SU-DHL-6 (cell line): ENCODE measurements around the gene SLC28A3.

Source experiments
- H2AFZ ChIP-seq: fragments of 200-600 bp; sonication (generic); 2 replicates; pipeline ENCODE4 v1.6.1; 2014; ENCODE audit warnings: low read depth, mild to moderate bottlenecking, moderate library complexity, mixed read lengths, antibody characterized with exemption, low read length; ENCODE audit not compliant: severe bottlenecking
- H3F3A ChIP-seq: fragments of 200-600 bp; shearing (Covaris generic); 2 replicates; pipeline ENCODE4 v1.6.0; 2016; ENCODE audit warnings: antibody characterized with exemption, mild to moderate bottlenecking; ENCODE audit not compliant: insufficient read depth
- H3K27ac ChIP-seq: fragments of 200-600 bp; sonication (generic); 2 replicates; pipeline ENCODE4 v1.5.1; 2016; ENCODE audit warnings: low read depth, mild to moderate bottlenecking, low read length, moderate library complexity, mixed read lengths
- H3K27me3 ChIP-seq: fragments of 200-600 bp; sonication (generic), shearing (Covaris generic); 2 replicates; pipeline ENCODE4 v1.6.0; 2014; ENCODE audit warnings: mild to moderate bottlenecking, low read length
- H3K36me3 ChIP-seq: fragments of 200-600 bp; sonication (generic); 2 replicates; pipeline ENCODE4 v1.6.1; 2014; ENCODE audit warnings: mild to moderate bottlenecking, low read length, mixed read lengths
- H3K4me2 ChIP-seq: fragments of 300-600, 200-600 bp; shearing (Covaris generic), sonication (generic); 2 replicates; pipeline ENCODE4 v1.6.0; 2014; ENCODE audit warnings: low read length, low read depth, mild to moderate bottlenecking; ENCODE audit not compliant: poor library complexity, severe bottlenecking
- H3K4me3 ChIP-seq: fragments of 200-600 bp; sonication (generic); 2 replicates; pipeline ENCODE4 v1.5.1; 2014; ENCODE audit warnings: antibody characterized with exemption, low read length, mild to moderate bottlenecking, mixed read lengths; ENCODE audit not compliant: insufficient read depth, poor library complexity, severe bottlenecking
- H3K79me2 ChIP-seq: fragments of 200-600 bp; sonication (generic); 2 replicates; pipeline ENCODE4 v1.6.1; 2014; ENCODE audit warnings: mild to moderate bottlenecking, low read length, moderate library complexity; ENCODE audit not compliant: insufficient read depth
- H3K9ac ChIP-seq: fragments of 200-600 bp; sonication (generic); 2 replicates; pipeline ENCODE4 v1.7.0; 2014; ENCODE audit warnings: mild to moderate bottlenecking, low read length
- H3K9me2 ChIP-seq: fragments of 200-600 bp; sonication (generic); replicated peaks from 2 replicates; pipeline ENCODE4 v1.6.1; 2014; ENCODE audit warnings: low read length; ENCODE audit not compliant: insufficient read depth
- H3K9me3 ChIP-seq: fragments of 200-600 bp; sonication (generic); 2 replicates; pipeline ENCODE4 v1.6.1; 2014; ENCODE audit warnings: low read length, mixed read lengths; ENCODE audit not compliant: insufficient read depth
- H4K20me1 ChIP-seq: fragments of 200-600 bp; sonication (generic); 2 replicates; pipeline ENCODE4 v1.6.1; 2014; ENCODE audit warnings: low read depth, mild to moderate bottlenecking, antibody characterized with exemption, low read length, moderate library complexity, mixed read lengths
- CTCF ChIP-seq: fragments of 200-600 bp; sonication (generic); IDR thresholded peaks from one replicate; pipeline ENCODE4 v1.5.1; 2017; ENCODE audit warnings: antibody characterized with exemption, mild to moderate bottlenecking, low read length, moderate library complexity; ENCODE audit not compliant: insufficient read depth, poor library complexity, severe bottlenecking
- EZH2phosphoT487 ChIP-seq: fragments of 200-600 bp; sonication (generic), shearing (Covaris generic); conservative IDR thresholded peaks from 2 replicates; pipeline ENCODE4 v1.6.1; 2018; ENCODE audit warnings: mild to moderate bottlenecking, antibody characterized with exemption, low read length, moderate library complexity, mixed read lengths

The SLC28A3 gene

GRCh38 chr9:84375954-84376353, 35.4 kb upstream of the SLC28A3 start:
- no peak overlapping the region for H3K4me3 ChIP-seq
- H3F3A ChIP-seq: no peaks in the 10 kb centered on the region
- no peaks in the 10 kb centered on the region for H4K20me1 ChIP-seq
- H3K36me3 ChIP-seq: no peaks in the 10 kb centered on the region
- H3K9me3 ChIP-seq: no peaks in the 10 kb centered on the region
- no peak overlapping the region for H2AFZ ChIP-seq
- TF ChIP-seq CTCF (no peak), EZH2phosphoT487 (no peak)
- H3K27me3 ChIP-seq: no peaks in the 10 kb centered on the region
- H3K4me2 ChIP-seq: no peak overlapping the region
- no peaks in the 10 kb centered on the region for H3K9me2 ChIP-seq
- no peak overlapping the region for H3K27ac ChIP-seq
- no peaks in the 10 kb centered on the region for H3K79me2 ChIP-seq
- H3K9ac ChIP-seq: no peak overlapping the region

- H3K9me2 ChIP-seq: no peaks in the 10 kb centered on the region
- H3F3A ChIP-seq: no peaks in the 10 kb centered on the region
- H3K27ac ChIP-seq: no peak overlapping the region
- no peaks in the 10 kb centered on the region for H3K9me3 ChIP-seq
- TF ChIP-seq CTCF (no peak), EZH2phosphoT487 (no peak)
- no peak overlapping the region for H3K9ac ChIP-seq
- H3K4me2 ChIP-seq: no peak overlapping the region
- no peaks in the 10 kb centered on the region for H3K27me3 ChIP-seq
- H3K4me3 ChIP-seq: no peak overlapping the region
- H3K79me2 ChIP-seq: no peaks in the 10 kb centered on the region
- H2AFZ ChIP-seq: no peak overlapping the region
- no peaks in the 10 kb centered on the region for H4K20me1 ChIP-seq
- H3K36me3 ChIP-seq: no peaks in the 10 kb centered on the region
Observed at GRCh38 chr9:84374516-84374915, 34.0 kb upstream of the SLC28A3 start.

GRCh38 chr9:84374013-84374412, 33.5 kb upstream of the SLC28A3 start:
- Histone ChIP-seq H3F3A (no peaks in the 10 kb centered on the region), H3K9me3 (no peaks in the 10 kb centered on the region), H3K9ac (no peak overlapping the region), H3K27me3 (no peaks in the 10 kb centered on the region), H3K36me3 (no peaks in the 10 kb centered on the region), H3K79me2 (no peaks in the 10 kb centered on the region), H3K9me2 (no peaks in the 10 kb centered on the region), H3K4me2 (no peak overlapping the region), H4K20me1 (no peaks in the 10 kb centered on the region), H2AFZ (no peak overlapping the region), H3K4me3 (no peak overlapping the region), H3K27ac (no peak overlapping the region)
- no peak for TF ChIP-seq CTCF

DNA sequence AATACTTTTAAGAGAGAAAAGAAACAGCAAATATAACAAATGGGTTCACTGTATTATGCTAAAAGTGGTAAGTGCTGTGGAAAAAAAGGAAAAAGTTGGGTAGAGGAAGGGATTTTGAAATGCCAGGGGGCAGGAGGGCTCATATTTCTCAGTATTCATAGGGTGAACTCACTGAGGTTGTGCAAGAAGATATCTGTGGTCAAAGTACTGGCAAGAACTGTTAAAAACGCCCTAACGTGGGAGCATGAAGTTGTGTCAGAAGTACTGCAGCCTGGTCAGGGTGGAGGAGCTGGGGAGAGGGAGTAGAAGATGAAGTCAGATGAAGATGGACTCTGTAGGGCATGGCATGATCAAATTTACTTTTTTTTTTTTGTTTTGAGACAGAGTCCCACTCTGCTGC, 31.2 kb upstream of the SLC28A3 start:
- H3K9me2 ChIP-seq: no peaks in the 10 kb centered on the region
- no peak overlapping the region for H3K4me3 ChIP-seq
- no peaks in the 10 kb centered on the region for H3K79me2 ChIP-seq
- H3K4me2 ChIP-seq: no peak overlapping the region
- no peaks in the 10 kb centered on the region for H3F3A ChIP-seq
- no peak overlapping the region for H2AFZ ChIP-seq
- H3K27me3 ChIP-seq: no peaks in the 10 kb centered on the region
- H3K36me3 ChIP-seq: no peaks in the 10 kb centered on the region
- H3K9ac ChIP-seq: no peak overlapping the region
- no peaks in the 10 kb centered on the region for H4K20me1 ChIP-seq
- no peak overlapping the region for H3K27ac ChIP-seq
- H3K9me3 ChIP-seq: no peaks in the 10 kb centered on the region
- TF ChIP-seq CTCF: no peak
- no peak for TF ChIP-seq EZH2phosphoT487
